ENCODE results near the gene FXYD6. TPM values are rescaled to one million over a fixed set of nuclear protein-coding genes. Genes with fewer than 3 reads are reported as not detected.
A peak's percentile ranks its signal among the peaks of the same experiment; 100 is the strongest.

The FXYD6 gene
- total RNA-seq, 4 donors from 2014 or later = 21.5 to 79.9 (median 25.6) TPM

GRCh38 chr11:117906710-117907109 is 30.3 kb upstream of the FXYD6 start:
- no peak for DNase-seq (ENCODE audit: low spot score)
- TF ChIP-seq, protein P1, sequence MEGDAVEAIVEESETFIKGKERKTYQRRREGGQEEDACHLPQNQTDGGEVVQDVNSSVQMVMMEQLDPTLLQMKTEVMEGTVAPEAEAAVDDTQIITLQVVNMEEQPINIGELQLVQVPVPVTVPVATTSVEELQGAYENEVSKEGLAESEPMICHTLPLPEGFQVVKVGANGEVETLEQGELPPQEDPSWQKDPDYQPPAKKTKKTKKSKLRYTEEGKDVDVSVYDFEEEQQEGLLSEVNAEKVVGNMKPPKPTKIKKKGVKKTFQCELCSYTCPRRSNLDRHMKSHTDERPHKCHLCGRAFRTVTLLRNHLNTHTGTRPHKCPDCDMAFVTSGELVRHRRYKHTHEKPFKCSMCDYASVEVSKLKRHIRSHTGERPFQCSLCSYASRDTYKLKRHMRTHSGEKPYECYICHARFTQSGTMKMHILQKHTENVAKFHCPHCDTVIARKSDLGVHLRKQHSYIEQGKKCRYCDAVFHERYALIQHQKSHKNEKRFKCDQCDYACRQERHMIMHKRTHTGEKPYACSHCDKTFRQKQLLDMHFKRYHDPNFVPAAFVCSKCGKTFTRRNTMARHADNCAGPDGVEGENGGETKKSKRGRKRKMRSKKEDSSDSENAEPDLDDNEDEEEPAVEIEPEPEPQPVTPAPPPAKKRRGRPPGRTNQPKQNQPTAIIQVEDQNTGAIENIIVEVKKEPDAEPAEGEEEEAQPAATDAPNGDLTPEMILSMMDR (IDR thresholded peaks at IDR 0.05) = no peak
- ATAC-seq (ENCODE audit: low FRiP score) = no peak

GRCh38 chr11:117906126-117906525 is 29.7 kb upstream of the FXYD6 start:
- TF ChIP-seq, protein P1 (IDR thresholded peaks at IDR 0.05) = no peak
- DNase-seq (ENCODE audit: low spot score) (no peak), ATAC-seq (ENCODE audit: low FRiP score) (no peak)

GRCh38 chr11:117905524-117905923 is 29.1 kb upstream of the FXYD6 start:
- TF ChIP-seq, protein P1 (IDR thresholded peaks at IDR 0.05) = no peak
- ATAC-seq (ENCODE audit: low FRiP score) (no peak), DNase-seq (ENCODE audit: low spot score) (peak; percentile 6)

DNA sequence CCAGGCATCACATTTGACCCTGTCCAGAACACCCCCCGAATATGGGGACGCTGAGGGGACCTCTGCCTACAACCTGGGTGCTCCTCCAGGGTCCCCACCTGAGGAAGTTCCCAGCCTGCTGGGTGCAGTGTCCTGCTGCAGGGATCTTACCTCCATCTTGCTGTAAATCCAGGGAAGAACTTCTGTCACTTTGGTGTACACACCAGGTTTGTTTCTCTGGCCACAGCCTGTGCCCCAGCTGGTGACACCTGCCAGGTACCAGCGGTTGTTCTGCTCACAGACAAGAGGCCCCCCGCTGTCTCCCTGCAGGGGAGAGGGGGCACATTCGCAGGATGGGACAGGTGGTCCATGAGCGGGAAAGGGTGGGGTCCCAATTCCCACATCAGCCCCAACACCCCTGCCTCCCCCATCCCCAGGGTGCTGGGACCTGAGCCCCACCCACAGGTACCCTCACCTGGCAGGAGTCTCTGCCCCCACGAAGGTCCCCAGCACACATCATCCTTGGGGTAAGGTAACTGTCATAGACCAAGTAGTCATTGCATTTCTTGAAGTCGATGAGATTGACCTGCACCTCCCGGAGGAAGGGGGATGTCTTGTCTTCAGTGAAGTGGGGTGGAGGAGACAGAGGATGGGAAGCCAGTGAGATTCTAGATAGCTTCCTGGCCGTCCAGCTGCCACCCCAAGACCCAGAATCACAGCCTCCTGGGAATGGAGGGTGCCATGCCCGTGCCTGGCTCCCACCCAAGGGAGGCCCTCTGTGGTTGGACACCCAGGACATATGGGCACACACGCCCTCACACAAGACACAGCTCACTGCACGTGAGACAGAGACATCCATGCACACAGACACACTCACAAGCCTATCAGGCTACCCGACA is 27.3 kb upstream of the FXYD6 start:
- DNase-seq (ENCODE audit: low spot score) = peak; percentile 6
- TF ChIP-seq, protein P1 (IDR thresholded peaks at IDR 0.05) = no peak
- ATAC-seq (ENCODE audit: low FRiP score) = no peak

GRCh38 chr11:117902001-117902845 is 25.8 kb upstream of the FXYD6 start:
- no peak for ATAC-seq (ENCODE audit: low FRiP score)
- TF ChIP-seq, protein P1 (IDR thresholded peaks at IDR 0.05) = no peak
- DNase-seq (ENCODE audit: low spot score) = peak; percentile 11

DNA sequence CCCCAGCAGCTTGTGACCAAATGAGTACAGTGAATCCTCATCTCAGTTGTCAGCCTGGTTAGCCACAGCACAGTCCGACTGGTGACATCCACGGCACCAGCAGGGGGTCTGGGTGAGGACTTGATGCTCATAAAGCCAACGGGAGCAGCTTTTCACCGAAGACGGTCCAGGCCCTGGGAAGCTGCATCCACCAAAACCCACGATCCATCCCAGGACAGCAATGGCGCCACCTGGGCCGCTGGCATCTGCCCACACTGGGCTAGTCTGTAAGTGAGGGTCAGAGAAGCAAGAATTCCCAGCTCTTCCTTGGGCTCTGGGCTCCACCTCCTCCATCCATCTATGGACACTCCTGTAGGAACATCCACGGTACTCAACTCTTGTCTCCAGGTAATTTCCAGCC is 25.1 kb upstream of the FXYD6 start:
- TF ChIP-seq, protein P1 (IDR thresholded peaks at IDR 0.05) = no peak
- peak; percentile 14 for DNase-seq (ENCODE audit: low spot score)
- ATAC-seq (ENCODE audit: low FRiP score) = no peak
